Lower leg skin (tissue), 3 donors: ENCODE results near the gene NUBP2.

Experiments
- CTCF ChIP-seq, 3 donors: fragments of 450-650 bp; IDR thresholded peaks; one replicate each; pipeline ENCODE4 v1.5.1; 2016; ENCODE audit warnings: antibody characterized with exemption in 3 of 3, mild to moderate bottlenecking in 3 of 3, moderate library complexity in 2 of 3
- POLR2A ChIP-seq, 2 donors: fragments of 450-650 bp; IDR thresholded peaks; one replicate each; pipeline ENCODE4 v1.6.1; 2016 to 2017; ENCODE audit warnings: antibody characterized with exemption in 2 of 2, mild to moderate bottlenecking in 1 of 2, moderate library complexity in 1 of 2

GRCh38 chr16:1734816-1735215 lies 47.9 kb upstream of the NUBP2 start:
- no peak for TF ChIP-seq CTCF (IDR thresholded peaks at IDR 0.05)
- TF ChIP-seq POLR2A (IDR thresholded peaks at IDR 0.05) = no peak
